NCI-H2107 treated with DMSO at 0.1 percent for 48 hours (cell line): ENCODE data around the gene SIRPG.
"Not testable (repeated sequence)": the region's sequence is repeated elsewhere in the genome, so short reads cannot be mapped to it uniquely, and the experiment has no call there.

Experiments used
- DNase-seq: peaks from one replicate; lab custom pipeline; 2025; ENCODE audit not compliant: unreplicated experiment; lab: John Stamatoyannopoulos, UW

SIRPG gene

DNA sequence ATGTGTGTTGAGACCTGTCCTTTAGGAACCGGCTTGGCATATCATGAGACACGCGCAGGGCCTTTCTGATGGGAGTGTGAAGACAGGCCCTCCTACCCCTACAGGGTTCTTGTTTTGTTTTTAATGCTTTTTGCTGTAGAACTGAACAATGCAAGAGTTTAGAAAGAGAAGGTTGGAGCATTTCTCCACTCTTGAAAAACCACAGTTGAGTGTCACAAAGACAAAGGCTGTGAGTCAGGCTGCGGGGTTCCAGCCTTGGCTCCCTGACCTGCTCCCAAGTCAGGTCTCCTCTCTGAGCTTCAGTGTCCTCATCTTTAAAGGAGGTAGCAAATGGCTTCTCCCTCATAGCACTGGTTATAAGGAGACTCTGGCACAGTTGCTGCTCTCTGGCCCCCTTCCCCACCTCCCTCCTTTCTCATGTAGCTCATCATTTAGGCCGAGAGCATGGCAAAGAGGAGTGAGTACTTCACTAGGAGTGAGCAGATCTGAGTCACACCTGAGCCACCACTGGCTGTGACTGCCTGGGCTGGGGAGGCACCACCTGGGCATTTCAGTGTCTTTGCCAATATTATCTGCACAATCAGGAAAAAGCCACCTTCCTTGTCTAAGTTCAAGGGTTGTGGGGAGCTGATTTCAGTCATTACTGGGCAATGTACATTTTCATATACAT is 48.8 kb downstream of the SIRPG start:
- not testable (repeated sequence) for DNase-seq

DNA sequence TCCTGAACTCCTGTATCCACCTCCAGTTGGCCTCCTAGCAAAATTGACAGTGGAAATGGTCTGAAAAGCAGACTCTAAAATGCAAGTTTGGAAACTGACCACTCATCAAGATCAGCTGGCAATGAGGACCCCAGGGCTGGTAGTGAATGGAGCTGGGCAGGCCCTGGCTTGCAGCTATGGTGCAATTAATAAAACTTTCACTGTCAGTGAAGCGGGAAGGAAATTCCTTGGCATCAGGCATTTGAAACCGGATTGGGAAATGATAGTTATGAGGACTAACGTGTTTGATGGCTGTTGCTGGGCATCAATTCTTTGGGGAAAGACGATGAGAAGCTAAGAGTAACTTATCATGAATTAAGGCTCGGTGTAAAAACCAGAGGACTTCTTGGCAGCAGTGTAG is 56.8 kb downstream of the SIRPG start:
- no peak for DNase-seq

DNA sequence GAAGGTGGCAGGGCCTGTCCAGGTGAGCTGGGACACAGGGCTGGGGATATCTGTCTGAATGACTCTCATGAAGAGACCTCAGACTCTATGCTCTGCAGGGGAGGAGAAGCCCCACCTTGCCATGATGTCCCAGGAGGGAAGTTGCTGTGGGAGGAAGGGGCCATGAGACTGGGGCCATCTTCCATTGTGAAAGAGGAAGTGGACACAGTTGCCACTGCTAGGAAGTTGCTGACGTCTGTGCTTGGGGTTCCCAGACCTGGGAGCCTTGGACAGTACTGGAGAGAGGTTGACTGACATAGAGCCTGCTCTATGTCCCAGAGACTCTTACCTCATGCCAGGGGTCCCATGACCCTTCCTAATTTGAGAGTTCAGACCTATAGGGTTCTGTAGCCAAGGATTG is 62.2 kb downstream of the SIRPG start:
- DNase-seq = no peak

DNA sequence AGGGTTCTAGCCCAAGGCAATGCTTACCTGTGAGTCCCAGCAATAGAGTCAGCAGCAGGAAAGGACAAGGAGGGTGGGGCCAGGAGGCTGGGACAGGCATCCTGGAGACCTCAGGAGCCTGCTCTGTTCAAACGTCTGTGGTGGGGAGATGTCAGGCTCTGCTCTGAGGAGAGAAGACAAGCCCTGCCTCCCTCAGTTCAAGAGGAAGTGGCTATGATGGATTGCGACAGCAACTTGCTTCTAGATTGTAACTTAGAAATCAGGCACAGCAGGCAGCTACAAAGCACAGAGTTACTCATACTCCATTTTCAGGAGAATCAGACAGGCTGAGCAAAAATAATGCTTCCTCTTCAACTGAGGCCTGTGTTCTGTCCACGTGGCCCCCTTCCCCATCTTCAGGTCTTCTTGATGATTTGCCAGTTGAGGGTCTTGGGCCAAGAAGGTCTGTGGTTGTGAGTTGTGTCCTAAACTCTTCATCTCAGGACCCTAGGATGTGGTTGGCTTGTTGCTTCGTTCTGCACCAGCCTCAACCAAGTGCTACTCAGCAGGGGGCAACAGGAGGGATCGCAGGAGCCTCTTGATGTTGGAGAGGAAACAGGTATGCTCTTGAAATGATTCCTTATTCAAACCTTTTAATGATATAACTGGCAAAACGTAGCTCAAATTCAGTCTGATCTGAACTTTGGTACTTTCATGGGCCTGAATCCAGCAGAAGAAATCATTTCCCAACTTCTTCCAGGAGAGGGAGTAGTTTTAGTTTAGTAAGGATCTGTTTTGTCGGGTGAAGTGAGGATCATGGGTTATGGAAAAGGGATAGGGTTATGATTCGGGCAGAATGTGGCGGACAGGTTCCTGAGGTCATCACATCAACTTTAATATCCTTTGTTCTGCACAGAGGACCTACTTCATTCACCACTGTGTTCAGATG is 68.8 kb downstream of the SIRPG start:
- no peak for DNase-seq

DNA sequence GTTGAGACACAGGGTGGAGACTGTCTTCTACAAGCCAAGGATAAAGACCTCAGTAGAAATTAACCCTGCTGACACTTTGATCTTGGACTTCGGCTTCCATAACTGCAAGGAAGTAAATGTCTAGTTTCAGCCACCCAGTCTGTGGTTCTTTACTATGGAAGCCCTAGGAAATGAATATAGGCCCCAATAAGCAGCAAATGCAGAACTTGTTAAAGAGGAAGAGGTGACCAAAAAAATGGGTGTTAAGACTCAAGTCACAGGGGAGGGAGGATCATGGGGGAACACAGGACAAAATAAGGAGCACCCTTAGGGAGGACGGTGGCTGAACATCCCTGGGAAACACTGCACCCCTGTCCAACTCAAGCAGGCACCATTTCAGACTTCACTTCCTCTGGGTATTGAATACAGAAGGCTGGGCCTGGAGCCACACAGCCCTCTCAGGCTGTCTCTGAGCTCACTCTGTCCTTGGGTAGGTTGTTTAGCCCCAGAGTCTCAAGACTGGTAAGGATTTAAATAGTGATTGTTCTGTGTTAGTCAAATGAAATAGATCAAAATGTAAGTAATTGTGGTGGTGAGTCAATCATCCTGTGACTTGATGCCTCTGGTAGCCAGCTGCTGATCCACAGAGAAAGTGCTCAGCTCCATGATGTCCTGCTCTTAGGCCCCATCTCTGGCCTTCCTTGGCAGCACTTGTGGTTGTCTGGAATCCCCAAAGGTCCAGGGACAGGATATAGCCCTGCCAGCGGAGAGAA is 69.6 kb downstream of the SIRPG start:
- no peak for DNase-seq

DNA sequence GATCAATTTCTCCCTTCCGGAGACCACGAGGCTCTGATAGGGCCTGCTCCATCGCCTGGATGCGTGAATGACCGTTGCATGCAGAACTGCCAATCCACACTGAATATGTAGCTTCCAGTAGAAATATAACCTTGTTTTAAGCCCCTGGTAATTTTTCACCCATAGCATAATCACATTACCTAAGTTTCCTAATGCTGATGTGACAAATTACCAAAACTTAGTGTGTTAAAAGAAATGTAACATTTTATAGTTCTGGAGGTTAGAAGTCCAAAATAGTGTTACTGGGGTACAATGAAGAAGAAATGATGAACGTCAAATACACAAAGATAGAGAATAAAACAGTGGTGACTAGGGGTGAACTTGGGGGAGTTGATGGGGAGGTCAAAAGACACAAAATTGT is 78.1 kb downstream of the SIRPG start:
- DNase-seq = no peak
